T follicular helper cell (primary cell): ENCODE measurements around the gene WAPL.
"Not testable (repeated sequence)": the region's sequence is repeated elsewhere in the genome, so short reads cannot be mapped to it uniquely, and the experiment has no call there.

Source experiments
- DNase-seq: peaks from one replicate; pipeline ENCODE4 v3.0.0-alpha.2; 2020; ENCODE audit warnings: low read depth
- total RNA-seq, 2 experiments: gene quantifications; one replicate each; lab custom pipeline; 2026; lab: John Stamatoyannopoulos, UW

Gene WAPL, protein sequence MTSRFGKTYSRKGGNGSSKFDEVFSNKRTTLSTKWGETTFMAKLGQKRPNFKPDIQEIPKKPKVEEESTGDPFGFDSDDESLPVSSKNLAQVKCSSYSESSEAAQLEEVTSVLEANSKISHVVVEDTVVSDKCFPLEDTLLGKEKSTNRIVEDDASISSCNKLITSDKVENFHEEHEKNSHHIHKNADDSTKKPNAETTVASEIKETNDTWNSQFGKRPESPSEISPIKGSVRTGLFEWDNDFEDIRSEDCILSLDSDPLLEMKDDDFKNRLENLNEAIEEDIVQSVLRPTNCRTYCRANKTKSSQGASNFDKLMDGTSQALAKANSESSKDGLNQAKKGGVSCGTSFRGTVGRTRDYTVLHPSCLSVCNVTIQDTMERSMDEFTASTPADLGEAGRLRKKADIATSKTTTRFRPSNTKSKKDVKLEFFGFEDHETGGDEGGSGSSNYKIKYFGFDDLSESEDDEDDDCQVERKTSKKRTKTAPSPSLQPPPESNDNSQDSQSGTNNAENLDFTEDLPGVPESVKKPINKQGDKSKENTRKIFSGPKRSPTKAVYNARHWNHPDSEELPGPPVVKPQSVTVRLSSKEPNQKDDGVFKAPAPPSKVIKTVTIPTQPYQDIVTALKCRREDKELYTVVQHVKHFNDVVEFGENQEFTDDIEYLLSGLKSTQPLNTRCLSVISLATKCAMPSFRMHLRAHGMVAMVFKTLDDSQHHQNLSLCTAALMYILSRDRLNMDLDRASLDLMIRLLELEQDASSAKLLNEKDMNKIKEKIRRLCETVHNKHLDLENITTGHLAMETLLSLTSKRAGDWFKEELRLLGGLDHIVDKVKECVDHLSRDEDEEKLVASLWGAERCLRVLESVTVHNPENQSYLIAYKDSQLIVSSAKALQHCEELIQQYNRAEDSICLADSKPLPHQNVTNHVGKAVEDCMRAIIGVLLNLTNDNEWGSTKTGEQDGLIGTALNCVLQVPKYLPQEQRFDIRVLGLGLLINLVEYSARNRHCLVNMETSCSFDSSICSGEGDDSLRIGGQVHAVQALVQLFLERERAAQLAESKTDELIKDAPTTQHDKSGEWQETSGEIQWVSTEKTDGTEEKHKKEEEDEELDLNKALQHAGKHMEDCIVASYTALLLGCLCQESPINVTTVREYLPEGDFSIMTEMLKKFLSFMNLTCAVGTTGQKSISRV (N-terminal part only)
- 240 to 244 reads per million in 2 experiments for total RNA-seq

DNA sequence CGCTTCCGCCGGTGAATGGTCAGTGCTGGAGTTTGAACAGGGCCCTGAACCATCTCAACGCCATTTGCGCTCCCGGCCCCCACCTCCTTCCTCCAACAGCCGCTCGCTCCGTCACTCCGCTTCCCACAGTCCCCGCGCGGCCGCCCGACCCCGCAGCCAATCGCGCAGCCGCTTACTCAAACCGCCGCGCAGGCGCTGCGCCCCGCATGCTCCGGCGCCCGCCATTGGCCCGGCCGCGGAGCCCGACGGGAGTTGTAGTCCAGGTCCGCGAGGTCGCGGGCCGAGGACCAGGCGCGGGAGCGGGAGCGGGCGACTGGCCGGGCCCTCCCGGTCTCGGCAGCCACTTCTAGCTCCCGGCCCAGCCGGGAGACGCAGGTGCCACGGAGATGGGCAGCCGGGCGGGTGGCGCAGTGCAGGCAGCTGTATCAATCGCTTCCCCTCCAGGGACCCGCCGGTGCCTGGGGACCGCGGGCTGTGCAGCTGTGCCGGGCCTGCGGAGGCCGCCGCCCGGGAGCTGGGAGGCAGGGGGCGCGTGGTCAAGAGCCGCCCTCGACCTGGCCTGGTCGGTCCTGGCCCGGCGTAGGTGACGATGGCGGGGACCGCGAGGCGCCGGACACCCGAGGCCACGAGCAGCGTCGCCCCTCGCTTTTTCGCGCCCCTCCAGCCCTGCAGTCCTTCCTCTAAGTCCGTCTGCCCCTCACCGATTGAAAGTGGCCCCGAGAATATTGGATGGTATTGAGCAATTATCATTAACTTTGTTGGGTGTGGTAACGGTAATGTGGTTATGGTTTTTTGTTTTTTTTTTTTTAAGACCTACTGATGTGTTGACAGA is at the start of gene WAPL:
Gene WAPL (minus strand): TSS at position 115 of the 832 bp plus-strand sequence. CDS start 3,723 bp downstream, outside the sequence.
- peak; percentile 91 for DNase-seq

DNA sequence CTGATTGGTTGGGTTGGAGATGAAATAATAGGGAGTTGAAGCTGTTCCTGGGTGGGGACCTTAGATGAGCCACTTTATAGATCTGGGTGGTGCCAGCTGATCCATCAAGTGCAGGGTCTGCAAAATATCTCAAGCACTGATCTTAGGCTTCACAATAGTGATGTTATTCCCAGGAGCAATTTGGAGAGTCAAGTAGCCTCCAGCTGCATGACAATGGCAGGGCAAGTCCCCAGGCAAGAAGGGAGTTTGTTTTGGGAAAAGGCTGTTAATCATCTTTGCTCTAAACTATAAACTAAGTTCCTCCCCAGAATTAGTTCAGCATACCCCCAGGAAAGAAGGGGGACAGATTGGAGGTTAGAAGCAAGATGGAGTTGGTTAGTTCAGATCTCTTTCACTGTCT is 47.7 kb upstream of the WAPL start:
- DNase-seq: no peak

- DNase-seq: not testable (repeated sequence)
Observed at GRCh38 chr10:86566518-86566917, 44.9 kb upstream of the WAPL start.

GRCh38 chr10:86563338-86563737 is 41.7 kb upstream of the WAPL start:
- DNase-seq: not testable (repeated sequence)

- DNase-seq: not testable (repeated sequence)
Observed at GRCh38 chr10:86558695-86559094, 37.1 kb upstream of the WAPL start.

DNA sequence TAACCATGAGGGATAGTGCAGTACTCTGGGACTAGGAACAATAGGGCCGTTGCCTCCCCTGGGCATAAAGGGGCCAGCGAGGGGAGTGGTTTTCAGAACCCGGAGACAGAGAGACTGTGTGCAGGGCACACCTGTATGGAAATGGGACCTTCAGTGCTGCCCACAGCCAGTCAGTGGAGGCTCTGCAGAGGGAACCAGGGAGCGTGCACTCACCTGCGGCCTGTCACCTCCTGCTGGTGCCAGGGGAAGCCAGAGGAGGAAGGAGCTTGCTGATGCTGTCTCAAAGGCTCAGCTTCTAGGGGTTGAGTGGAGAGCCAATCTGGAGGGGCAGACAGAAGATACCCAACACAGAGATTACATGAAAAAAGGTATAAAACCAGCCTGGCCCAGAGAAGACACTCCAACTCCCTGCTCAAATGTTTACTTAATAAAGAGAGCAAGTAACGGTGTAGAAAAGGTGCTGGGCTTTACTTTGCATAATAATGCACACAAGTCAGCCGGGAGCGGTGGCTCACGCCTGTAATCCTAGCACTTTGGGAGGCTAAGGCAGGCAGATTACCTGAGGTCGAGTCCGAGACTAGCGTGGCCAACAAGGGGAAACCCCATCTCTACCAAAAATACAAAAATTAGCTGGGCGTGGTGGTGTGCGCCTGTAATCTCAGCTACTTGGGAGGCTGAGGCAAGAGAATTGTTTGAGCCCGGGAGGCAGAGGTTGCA is 35.5 kb upstream of the WAPL start:
- no peak for DNase-seq

GRCh38 chr10:86556532-86556931 is 34.9 kb upstream of the WAPL start:
- DNase-seq: no peak

GRCh38 chr10:86553639-86554038 is 32.0 kb upstream of the WAPL start:
- DNase-seq: no peak

- no peak for DNase-seq
Observed at GRCh38 chr10:86553213-86553612, 31.6 kb upstream of the WAPL start.

GRCh38 chr10:86547296-86547695 is 25.7 kb upstream of the WAPL start:
- no peak for DNase-seq

GRCh38 chr10:86545101-86545500 is 23.5 kb upstream of the WAPL start:
- no peak for DNase-seq

DNA sequence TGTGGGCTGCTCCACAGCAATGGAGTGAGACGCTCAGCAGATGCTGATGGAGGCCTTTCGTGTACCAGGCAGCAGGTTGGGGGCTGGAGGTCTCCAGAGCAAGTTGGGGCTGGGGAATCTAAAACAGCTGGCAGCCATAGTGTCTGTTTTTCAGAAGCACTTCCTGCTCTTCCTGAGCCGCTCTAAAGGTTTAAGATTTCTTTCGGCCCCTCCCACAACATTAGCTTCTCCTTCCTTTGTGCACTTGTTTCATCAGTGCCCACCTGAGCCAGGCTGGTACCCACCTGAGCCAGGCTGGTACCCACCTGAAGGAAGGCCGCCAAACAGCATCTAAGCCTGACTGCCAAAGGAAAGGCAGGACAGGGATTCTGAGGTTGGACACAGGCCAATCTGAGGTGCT is 18.4 kb upstream of the WAPL start:
- no peak for DNase-seq

DNA sequence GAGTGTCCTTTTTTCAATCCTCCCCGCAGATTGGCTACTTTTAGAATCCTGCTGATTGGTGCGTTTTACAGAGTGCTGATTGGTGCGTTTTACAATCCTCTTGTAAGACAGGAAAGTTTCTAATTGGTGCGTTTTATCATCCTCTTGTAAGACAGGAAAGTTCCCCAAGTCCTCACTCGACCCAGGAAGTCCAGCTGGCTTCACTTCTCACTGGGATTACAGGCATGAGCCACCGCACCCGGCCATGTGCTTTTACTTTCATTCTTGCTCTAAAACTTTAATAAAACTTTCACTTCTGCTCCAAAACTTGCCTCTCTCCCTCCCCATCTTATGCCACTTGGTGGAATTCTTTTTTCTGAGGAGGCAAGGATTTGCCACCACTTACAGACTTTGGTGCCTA is 17.0 kb upstream of the WAPL start:
- no peak for DNase-seq

DNA sequence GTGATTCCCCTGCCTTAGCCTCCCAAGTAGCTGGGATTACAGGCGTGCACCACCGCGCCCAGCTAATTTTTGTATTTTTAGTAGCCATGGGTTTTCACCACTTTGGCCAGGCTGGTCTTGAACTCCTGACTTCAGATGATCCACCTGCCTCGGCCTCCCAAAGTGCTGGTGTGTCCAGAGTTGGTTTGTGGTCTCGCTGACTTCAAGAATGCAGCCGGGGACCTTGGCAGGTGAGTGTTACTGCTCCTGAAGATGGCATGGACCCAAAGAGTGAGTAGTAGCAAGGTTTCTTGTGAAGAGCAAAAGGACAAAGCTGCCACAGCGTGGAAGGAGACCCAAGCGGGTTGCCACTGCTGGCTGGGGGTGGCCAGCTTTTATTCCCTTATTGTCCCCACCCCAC is 16.4 kb upstream of the WAPL start:
- DNase-seq: not testable (repeated sequence)

GRCh38 chr10:86536294-86536861 is 14.8 kb upstream of the WAPL start:
- DNase-seq: peak; percentile 21

GRCh38 chr10:86535132-86535882 is 13.7 kb upstream of the WAPL start:
- DNase-seq: no peak

GRCh38 chr10:86533328-86533727 is 11.7 kb upstream of the WAPL start:
- no peak for DNase-seq

GRCh38 chr10:86528736-86529135 is 7.1 kb upstream of the WAPL start:
- not testable (repeated sequence) for DNase-seq

DNA sequence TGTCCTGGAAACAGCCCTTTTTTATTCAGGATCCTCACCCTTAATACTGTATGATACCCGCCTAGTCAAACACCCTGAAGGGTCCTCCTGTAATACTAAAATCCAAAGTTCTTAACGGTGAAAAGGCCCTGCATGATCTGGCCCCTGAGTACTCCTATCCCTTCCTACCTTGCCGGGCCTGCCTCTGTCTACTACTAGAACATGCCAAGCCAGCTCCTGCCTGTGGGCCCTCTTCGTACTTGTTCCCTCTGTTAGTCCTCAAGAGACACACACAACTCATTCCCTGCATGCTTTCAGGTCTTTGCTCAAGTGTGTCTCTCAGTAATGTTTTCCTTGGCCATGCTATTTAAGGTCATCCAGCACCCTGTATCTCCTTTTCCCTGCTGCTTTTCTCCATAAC is 5.0 kb upstream of the WAPL start:
- DNase-seq: no peak
